ENCODE measurements around the gene SYNGR1. TPM values are rescaled to one million over a fixed set of nuclear protein-coding genes. Genes with fewer than 3 reads are reported as not detected.

The SYNGR1 gene
- total RNA-seq, 1 experiment from 2014 or later, result 9.0 TPM

GRCh38 chr22:39423976-39424375 lies 74.2 kb downstream of the SYNGR1 start:
- ATAC-seq (no peak), DNase-seq (no peak)
- BruUV-seq (replicated peaks), result no TSS peak
- no peaks in the 10 kb centered on the region for H3K9me3 ChIP-seq (ENCODE audit: low read length)
- H3K4me1 ChIP-seq (ENCODE audit: insufficient read depth, low read length), result no peaks in the 10 kb centered on the region
- H3K27ac ChIP-seq (ENCODE audit: low read length), result no peak overlapping the region
- no peak overlapping the region for H3K4me3 ChIP-seq (ENCODE audit: low read length)
- H3F3A ChIP-seq (ENCODE audit: low read length, unreplicated experiment), result no peaks in the 10 kb centered on the region
- H3K9me2 ChIP-seq (replicated peaks; ENCODE audit: low read length), result no peaks in the 10 kb centered on the region
- no peaks in the 10 kb centered on the region for H4K20me1 ChIP-seq (ENCODE audit: low read length)
- no peak overlapping the region for H2AFZ ChIP-seq (ENCODE audit: low read length)
- no peaks in the 10 kb centered on the region for H3K79me2 ChIP-seq (ENCODE audit: low read length)
- H3K36me3 ChIP-seq (ENCODE audit: low read depth, low read length), result no peaks in the 10 kb centered on the region; the same call in 1 of the 2 replicates
- TF ChIP-seq CTCF (conservative IDR thresholded peaks at IDR 0.05; ENCODE audit: low read depth, low read length), result no peak
- no peak for TF ChIP-seq EZH2 (IDR thresholded peaks at IDR 0.05; ENCODE audit: low read length, unreplicated experiment)
- TF ChIP-seq EZH2phosphoT487 (IDR thresholded peaks at IDR 0.05; ENCODE audit: borderline replicate concordance, low read length), result no peak
- intact Hi-C loops (cut with micrococcal nuclease), result no loop called here
- CTCF ChIA-PET, result no interaction called here
- no peak overlapping the region for H3K9ac ChIP-seq (ENCODE audit: low read length)
- no peaks in the 10 kb centered on the region for H3K27me3 ChIP-seq (ENCODE audit: low read length)
- POLR2A ChIA-PET (ENCODE audit: unreplicated experiment), result no interaction called here
- no peak overlapping the region for H3K4me2 ChIP-seq (ENCODE audit: low read length)

GRCh38 chr22:39426380-39427043 lies 76.7 kb downstream of the SYNGR1 start:
- Histone ChIP-seq H3K4me2 (ENCODE audit: low read length) (no peak overlapping the region), H3K4me1 (ENCODE audit: insufficient read depth, low read length) (no peaks in the 10 kb centered on the region), H3K36me3 (ENCODE audit: low read depth, low read length) (no peaks in the 10 kb centered on the region; the same call in 1 of the 2 replicates), H3K9me2 (replicated peaks; ENCODE audit: low read length) (no peaks in the 10 kb centered on the region), H4K20me1 (ENCODE audit: low read length) (no peaks in the 10 kb centered on the region), H3K79me2 (ENCODE audit: low read length) (no peaks in the 10 kb centered on the region), H3K9ac (ENCODE audit: low read length) (no peak overlapping the region), H3K9me3 (ENCODE audit: low read length) (no peaks in the 10 kb centered on the region), H3K27ac (ENCODE audit: low read length) (no peak overlapping the region), H3F3A (ENCODE audit: low read length, unreplicated experiment) (no peaks in the 10 kb centered on the region), H2AFZ (ENCODE audit: low read length) (no peak overlapping the region), H3K27me3 (ENCODE audit: low read length) (no peaks in the 10 kb centered on the region), H3K4me3 (ENCODE audit: low read length) (no peak overlapping the region)
- intact Hi-C loops (cut with micrococcal nuclease), result no loop called here
- ATAC-seq (no peak), DNase-seq (no peak)
- no TSS peak for BruUV-seq (replicated peaks)
- POLR2A ChIA-PET (ENCODE audit: unreplicated experiment), result no interaction called here
- TF ChIP-seq EZH2 (IDR thresholded peaks at IDR 0.05; ENCODE audit: low read length, unreplicated experiment), result no peak
- no peak for TF ChIP-seq CTCF (conservative IDR thresholded peaks at IDR 0.05; ENCODE audit: low read depth, low read length)
- no peak for TF ChIP-seq EZH2phosphoT487 (IDR thresholded peaks at IDR 0.05; ENCODE audit: borderline replicate concordance, low read length)
- CTCF ChIA-PET, result no interaction called here

- H4K20me1 ChIP-seq (ENCODE audit: low read length), result no peaks in the 10 kb centered on the region
- ChIA-PET CTCF (no interaction called here), POLR2A (ENCODE audit: unreplicated experiment) (no interaction called here)
- ATAC-seq, result no peak
- H3K9ac ChIP-seq (ENCODE audit: low read length), result no peak overlapping the region
- no peaks in the 10 kb centered on the region for H3K9me2 ChIP-seq (replicated peaks; ENCODE audit: low read length)
- intact Hi-C loops (cut with micrococcal nuclease), result no loop called here
- no peak overlapping the region for H3K27ac ChIP-seq (ENCODE audit: low read length)
- no peaks in the 10 kb centered on the region for H3K9me3 ChIP-seq (ENCODE audit: low read length)
- DNase-seq, result no peak
- no peaks in the 10 kb centered on the region for H3K27me3 ChIP-seq (ENCODE audit: low read length)
- H3K79me2 ChIP-seq (ENCODE audit: low read length), result no peaks in the 10 kb centered on the region
- no TSS peak for BruUV-seq (replicated peaks)
- no peak overlapping the region for H2AFZ ChIP-seq (ENCODE audit: low read length)
- TF ChIP-seq CTCF (conservative IDR thresholded peaks at IDR 0.05; ENCODE audit: low read depth, low read length) (no peak), EZH2 (IDR thresholded peaks at IDR 0.05; ENCODE audit: low read length, unreplicated experiment) (no peak), EZH2phosphoT487 (IDR thresholded peaks at IDR 0.05; ENCODE audit: borderline replicate concordance, low read length) (no peak)
- no peaks in the 10 kb centered on the region; the same call in 1 of the 2 replicates for H3K36me3 ChIP-seq (ENCODE audit: low read depth, low read length)
- H3F3A ChIP-seq (ENCODE audit: low read length, unreplicated experiment), result no peaks in the 10 kb centered on the region
- no peaks in the 10 kb centered on the region for H3K4me1 ChIP-seq (ENCODE audit: insufficient read depth, low read length)
- no peak overlapping the region for H3K4me2 ChIP-seq (ENCODE audit: low read length)
- no peak overlapping the region for H3K4me3 ChIP-seq (ENCODE audit: low read length)
Measured at GRCh38 chr22:39427751-39428596, 78.2 kb downstream of the SYNGR1 start.

Measured in PC-3 (cell line).